Aorta (tissue), 5 donors: ENCODE results near the gene ANKLE2. TPM values are rescaled to one million over a fixed set of nuclear protein-coding genes. Genes with fewer than 3 reads are reported as not detected.
"Not testable (repeated sequence)": the region's sequence is repeated elsewhere in the genome, so short reads cannot be mapped to it uniquely, and the experiment has no call there.

Experiments used
- ATAC-seq: fragments of 200-7000 bp; cut with Tn5 transposase; one replicate; pipeline ENCODE4 v1.9.1; 2022; ENCODE audit warnings: moderate library complexity; ENCODE audit not compliant: low FRiP score
- DNase-seq, 2 donors: peaks; one replicate each; pipeline ENCODE4 v3.0.0-alpha.2; 2020
- H3K27ac ChIP-seq, 2 donors: one replicate each; pipeline ENCODE4 v1.5.1; 2013; ENCODE audit warnings: low read length in 2 of 2, mild to moderate bottlenecking in 2 of 2, moderate library complexity in 2 of 2, control low read depth in 1 of 2, inconsistent platforms in 1 of 2, low read depth in 1 of 2
- H3K27me3 ChIP-seq, 2 donors: one replicate each; pipeline ENCODE4 v1.6.1; 2013; ENCODE audit warnings: control low read depth in 1 of 2, low read length in 1 of 2, mild to moderate bottlenecking in 1 of 2, moderate library complexity in 1 of 2; ENCODE audit not compliant: insufficient read depth in 2 of 2, control insufficient read depth in 1 of 2
- H3K36me3 ChIP-seq, 2 donors: one replicate each; pipeline ENCODE4 v1.6.1; 2013; ENCODE audit warnings: control low read depth in 1 of 2, low read length in 1 of 2, mild to moderate bottlenecking in 1 of 2; ENCODE audit not compliant: insufficient read depth in 2 of 2, control insufficient read depth in 1 of 2
- H3K4me1 ChIP-seq, 2 donors: one replicate each; pipeline ENCODE4 v1.6.1; 2013; ENCODE audit warnings: low read length in 2 of 2, control low read depth in 1 of 2, mild to moderate bottlenecking in 1 of 2, moderate library complexity in 1 of 2; ENCODE audit not compliant: insufficient read depth in 2 of 2, control insufficient read depth in 1 of 2
- H3K4me3 ChIP-seq, 2 donors: one replicate each; pipeline ENCODE4 v1.5.1; 2013; ENCODE audit warnings: low read length in 2 of 2, control low read depth in 1 of 2, mild to moderate bottlenecking in 1 of 2
- H3K9me3 ChIP-seq: one replicate; pipeline ENCODE4 v1.6.1; 2013; ENCODE audit warnings: mild to moderate bottlenecking, low read length; ENCODE audit not compliant: control insufficient read depth
- WGBS, 2 donors: extraction: QIAGEN DNeasy Blood & Tissue Kit; methylation state at CpG; one replicate each; pipeline ENCODE4 v1.1.7; 2013; 5-methylcytosine and 5-hydroxymethylcytosine counted together
- intact Hi-C, 2 donors: fragments of 100-400 bp; cut with DNase I; formaldehyde crosslinking; loops; one replicate each; pipeline versions ENCODE4 v1.14.2 to v1.15.0; 2022
- polyA plus RNA-seq, 2 donors: library from polyadenylated mRNA; stranded (reverse); fragments of 200-250 nt; gene quantifications; one replicate each; pipeline ENCODE4 v1.2.3, GENCODE V29; 2013
- total RNA-seq, 2 donors: library from RNA; stranded (reverse); fragmentation: NEBNext Ultra II Directional; extraction: Animal tissue kit (Norgen Biotek cat#: 25700); gene quantifications; one replicate each; pipeline ENCODE4 v1.2.1, GENCODE V29; 2021
- donor health status: healthy with polysubstance abuse.
- donor health status: Bipolar disorder and iron deficiency.
- donor health status: DM: no; HTN: no; CAD: no.
- donor health status: DM: no; HTN: no; CAD: no.
- donor health status: DM: yes; HTN: yes; CAD: no.

Gene ANKLE2
- total and polyA plus RNA-seq, 4 donors: 7.6 to 65.1 (median 53.9) TPM

DNA sequence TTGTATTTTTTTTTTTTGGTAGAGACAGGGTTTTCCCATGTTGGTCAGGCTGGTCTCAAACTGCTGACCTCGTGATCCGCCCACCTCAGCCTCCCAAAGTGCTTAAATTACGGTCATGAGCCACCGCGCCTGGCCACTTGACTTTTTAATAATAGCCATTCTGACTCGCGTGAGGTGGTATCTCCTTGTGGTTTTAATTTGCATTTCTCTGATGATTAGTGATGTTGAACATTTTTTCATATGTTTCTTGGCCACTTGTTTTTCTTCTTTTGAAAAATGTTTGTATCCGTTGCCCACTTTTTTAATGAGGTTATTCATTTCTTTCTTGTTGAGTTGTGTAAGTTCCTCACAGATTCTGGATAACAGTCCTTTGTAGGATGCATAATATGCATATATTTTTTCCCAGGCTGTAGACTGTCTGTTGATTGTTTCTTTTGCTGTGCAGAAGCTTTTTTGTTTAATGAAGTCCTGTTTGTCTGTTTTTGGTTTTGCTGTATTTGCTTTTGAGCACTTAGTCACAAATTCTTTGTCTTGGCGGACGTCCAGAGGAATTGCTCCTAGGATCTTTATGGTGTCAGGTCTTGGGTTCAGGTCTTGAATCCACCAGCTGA, 61.3 kb downstream of the ANKLE2 start:
- ATAC-seq (no peak), DNase-seq (no peak)
- H3K36me3 ChIP-seq: no peaks in the 10 kb centered on the region
- no peaks in the 10 kb centered on the region for H3K4me1 ChIP-seq
- H3K9me3 ChIP-seq: no peaks in the 10 kb centered on the region
- H3K27ac ChIP-seq: no peak overlapping the region
- H3K4me3 ChIP-seq: no peak overlapping the region
- intact Hi-C loops: no loop called here
- no peaks in the 10 kb centered on the region for H3K27me3 ChIP-seq
- 93 to 96% methylated on average over 10 of the region's 10 CpGs for WGBS, 2 donors

DNA sequence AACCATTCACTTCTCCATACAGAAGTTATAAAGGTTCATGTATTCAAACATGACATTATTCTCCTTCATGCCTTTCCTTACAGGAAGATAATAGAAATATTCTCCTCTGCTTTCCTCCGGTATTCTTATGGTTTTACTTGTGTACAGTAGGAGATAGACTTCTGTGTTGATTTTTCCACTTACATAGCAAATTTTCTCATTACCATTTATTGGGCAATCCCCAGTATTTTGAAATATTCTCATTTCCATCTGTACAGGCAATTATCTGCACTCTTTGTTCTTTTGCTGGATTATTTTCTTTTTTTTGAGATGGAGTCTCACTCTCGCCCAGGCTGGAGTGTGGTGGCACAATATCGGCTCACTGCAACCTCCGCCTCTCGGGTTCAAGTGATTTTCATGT, 63.3 kb downstream of the ANKLE2 start:
- no peak for DNase-seq
- intact Hi-C loops: no loop called here
- H3K27ac ChIP-seq: no peak overlapping the region
- H3K4me3 ChIP-seq: no peak overlapping the region
- H3K4me1 ChIP-seq: no peaks in the 10 kb centered on the region
- H3K9me3 ChIP-seq: no peaks in the 10 kb centered on the region
- H3K36me3 ChIP-seq: no peaks in the 10 kb centered on the region
- ATAC-seq: no peak
- no peaks in the 10 kb centered on the region for H3K27me3 ChIP-seq
- WGBS, 2 donors: 76 to 86% methylated on average over 5 of the region's 5 CpGs

DNA sequence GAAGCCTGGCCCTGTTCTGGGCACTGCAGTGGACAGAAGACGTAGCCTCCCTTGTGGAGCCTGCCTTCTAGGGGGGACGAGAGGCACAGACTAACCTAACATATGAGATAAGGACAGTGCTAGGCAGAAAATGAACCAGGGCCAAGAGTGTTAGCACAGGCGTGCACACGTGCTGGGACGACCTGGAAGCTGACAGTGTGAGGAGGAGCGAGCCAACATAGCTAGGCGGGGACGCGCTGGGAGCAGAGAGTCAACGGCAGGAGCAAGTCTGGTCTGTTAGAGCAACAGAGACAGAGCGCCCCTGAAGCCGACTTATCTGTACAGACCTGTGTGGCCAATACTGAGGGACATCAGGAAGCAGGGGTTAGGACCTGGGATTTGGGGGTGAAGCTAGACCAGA, 66.2 kb downstream of the ANKLE2 start:
- H3K27ac ChIP-seq: no peak overlapping the region
- intact Hi-C loops: no loop called here
- H3K4me1 ChIP-seq: no peaks in the 10 kb centered on the region
- no peak for ATAC-seq
- WGBS, 2 donors: 89 to 95% methylated on average over 12 of the region's 12 CpGs
- peak in 1 of 2 donors; percentile 64 for DNase-seq
- H3K27me3 ChIP-seq: no peaks in the 10 kb centered on the region
- H3K36me3 ChIP-seq: no peaks in the 10 kb centered on the region
- H3K9me3 ChIP-seq: no peaks in the 10 kb centered on the region
- H3K4me3 ChIP-seq: no peak overlapping the region

DNA sequence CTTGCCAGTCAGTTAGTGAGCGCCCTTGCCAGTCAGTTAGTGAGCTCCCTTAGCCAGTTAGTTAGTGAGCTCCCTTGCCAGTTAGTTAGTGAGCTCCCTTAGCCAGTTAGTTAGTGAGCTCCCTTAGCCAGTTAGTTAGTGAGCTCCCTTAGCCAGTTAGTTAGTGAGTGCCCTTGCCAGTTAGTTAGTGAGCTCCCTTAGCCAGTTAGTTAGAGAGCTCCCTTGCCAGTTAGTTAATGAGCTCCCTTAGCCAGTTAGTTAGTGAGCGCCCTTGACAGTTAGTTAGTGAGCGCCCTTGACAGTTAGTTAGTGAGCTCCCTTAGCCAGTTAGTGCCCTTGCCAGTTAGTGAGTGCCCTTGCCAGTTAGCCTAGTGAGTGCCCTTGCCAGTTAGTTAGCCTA, 66.7 kb downstream of the ANKLE2 start:
- H3K4me3 ChIP-seq, ATAC-seq, intact Hi-C loops, DNase-seq, H3K4me1 ChIP-seq, H3K27me3 ChIP-seq, H3K36me3 ChIP-seq, H3K9me3 ChIP-seq, H3K27ac ChIP-seq: not testable (repeated sequence)
- 96 to 97% methylated on average over 3 of the region's 3 CpGs for WGBS, 2 donors

DNA sequence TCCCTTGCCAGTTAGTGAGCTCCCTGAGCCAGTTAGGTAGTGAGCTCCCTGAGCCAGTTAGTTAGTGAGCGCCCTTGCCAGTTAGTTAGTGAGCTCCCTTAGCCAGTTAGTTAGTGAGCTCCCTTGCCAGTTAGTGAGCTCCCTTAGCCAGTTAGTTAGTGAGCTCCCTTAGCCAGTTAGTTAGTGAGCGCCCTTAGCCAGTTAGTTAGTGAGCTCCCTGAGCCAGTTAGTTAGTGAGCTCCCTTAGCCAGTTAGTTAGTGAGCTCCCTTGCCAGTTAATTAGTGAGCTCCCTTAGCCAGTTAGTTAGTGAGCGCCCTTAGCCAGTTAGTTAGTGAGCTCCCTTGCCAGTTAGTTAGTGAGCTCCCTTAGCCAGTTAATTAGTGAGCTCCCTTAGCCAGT, 69.6 kb downstream of the ANKLE2 start:
- H3K9me3 ChIP-seq, H3K27ac ChIP-seq, H3K27me3 ChIP-seq, H3K4me3 ChIP-seq, H3K36me3 ChIP-seq, ATAC-seq, H3K4me1 ChIP-seq, DNase-seq, intact Hi-C loops: not testable (repeated sequence)
- 90 to 100% methylated on average over 3 of the region's 3 CpGs for WGBS, 2 donors

DNA sequence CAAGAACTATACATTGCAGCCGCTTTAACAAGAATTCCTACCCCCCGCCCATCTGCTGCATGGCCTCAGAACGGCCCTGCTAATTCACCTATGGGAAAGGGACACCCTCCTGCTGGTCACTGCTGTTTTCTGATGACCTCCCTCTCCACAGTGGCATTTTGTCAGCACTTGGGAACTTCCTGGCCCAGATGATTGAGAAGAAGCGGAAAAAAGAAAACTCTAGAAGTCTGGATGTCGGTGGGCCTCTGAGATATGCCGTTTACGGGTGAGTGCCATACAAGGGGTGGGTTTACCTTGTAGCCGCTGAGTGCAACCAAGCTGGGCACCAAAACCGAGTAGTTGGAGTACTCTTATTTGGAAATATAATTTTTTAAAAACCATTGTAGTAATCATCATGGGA, 71.5 kb downstream of the ANKLE2 start:
- WGBS, 2 donors: 95 to 96% methylated on average over 9 of the region's 9 CpGs
- Histone ChIP-seq H3K4me3 (no peak overlapping the region), H3K27ac (no peak overlapping the region), H3K36me3 (no peaks in the 10 kb centered on the region), H3K4me1 (no peaks in the 10 kb centered on the region), H3K9me3 (no peaks in the 10 kb centered on the region), H3K27me3 (no peaks in the 10 kb centered on the region)
- intact Hi-C loops: no loop called here
- ATAC-seq (no peak), DNase-seq (no peak)

DNA sequence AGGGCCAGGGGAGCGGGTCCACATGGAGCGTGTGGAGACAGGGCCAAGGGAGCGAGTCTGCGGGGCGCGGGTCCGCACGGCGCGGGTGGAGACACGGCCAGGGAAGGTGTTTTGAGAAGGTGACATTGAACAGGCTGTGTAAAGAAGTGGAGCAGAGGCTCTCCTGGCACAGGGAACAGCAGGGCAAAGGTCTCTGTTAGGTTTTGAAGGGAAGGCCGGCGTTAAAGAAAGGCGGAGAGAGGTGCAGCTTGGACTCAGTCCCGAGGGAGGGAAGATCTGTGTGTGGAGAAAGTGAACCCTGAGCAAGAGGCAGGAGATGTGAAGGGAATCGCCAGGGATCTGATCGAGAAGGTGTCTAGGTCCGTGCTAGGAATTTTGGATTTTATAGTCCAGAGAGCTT, 72.4 kb downstream of the ANKLE2 start:
- H3K36me3 ChIP-seq: no peaks in the 10 kb centered on the region
- no peak for DNase-seq
- H3K27ac ChIP-seq: no peak overlapping the region
- no peaks in the 10 kb centered on the region for H3K9me3 ChIP-seq
- no peaks in the 10 kb centered on the region for H3K4me1 ChIP-seq
- no peak for ATAC-seq
- intact Hi-C loops: no loop called here
- WGBS, 2 donors: 66 to 72% methylated on average over 18 of the region's 18 CpGs
- no peaks in the 10 kb centered on the region for H3K27me3 ChIP-seq
- no peak overlapping the region for H3K4me3 ChIP-seq

DNA sequence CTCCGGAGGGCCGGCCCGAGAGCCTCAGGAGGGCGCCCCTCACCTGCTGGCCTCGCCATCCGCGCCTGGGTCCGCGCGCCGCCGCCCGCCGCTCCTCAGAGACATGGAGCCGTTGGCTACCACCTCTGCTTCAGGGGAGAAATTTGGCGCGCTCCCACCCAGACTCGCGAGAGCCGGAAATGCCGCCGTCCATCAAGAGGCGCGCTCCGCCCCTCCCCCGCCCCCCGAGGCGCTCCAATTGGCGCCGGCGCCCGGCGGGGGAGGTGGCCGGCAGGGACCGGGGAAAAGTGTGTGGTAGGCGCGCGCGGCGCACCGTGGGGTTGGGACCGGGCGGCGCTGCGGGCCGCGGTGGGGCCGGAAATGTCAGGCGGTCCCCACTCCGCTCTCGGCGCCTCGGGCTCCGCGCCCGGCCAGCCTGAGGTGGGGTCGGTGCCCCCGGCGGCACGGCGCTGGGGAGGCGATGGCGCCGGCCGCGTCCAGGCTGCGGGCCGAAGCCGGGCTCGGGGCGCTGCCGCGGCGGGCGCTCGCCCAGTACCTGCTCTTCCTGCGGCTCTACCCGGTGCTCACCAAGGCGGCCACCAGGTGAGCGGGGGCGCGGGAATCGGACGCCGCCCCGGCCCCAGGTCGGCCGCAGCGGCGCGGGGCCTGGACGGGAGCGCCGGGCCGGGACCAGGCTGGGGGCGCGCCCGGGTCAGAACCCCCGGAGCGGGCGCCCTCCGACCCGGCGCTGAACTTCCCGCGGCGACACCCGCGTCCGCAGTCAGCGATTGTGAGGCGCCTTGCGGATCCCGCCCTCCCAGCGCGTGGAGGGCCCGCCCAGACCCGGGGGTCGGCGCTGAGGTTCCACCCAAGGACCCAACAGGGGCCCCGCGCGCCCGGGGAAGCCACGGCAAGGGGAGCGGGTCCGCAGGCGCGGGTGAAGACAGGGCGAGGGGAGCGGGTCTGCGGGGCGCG, 74.1 kb downstream of the ANKLE2 start, which contains the start of the genes POLE and PXMP2:
POLE (minus strand) TSS at position 132 of the 954 bp plus-strand sequence; CDS start at position 105, 27 bp downstream.
PXMP2 (plus strand) TSS at position 377 of the 954 bp plus-strand sequence; CDS start at position 461, 84 bp downstream.
- 0% methylated on average over 101 to 134 of the region's 134 CpGs for WGBS, 2 donors
- Histone ChIP-seq H3K4me3 (peak within 1 kb of the TSS; percentile 98), H3K27me3 (no peaks in the 10 kb centered on the region), H3K36me3 (no peaks in the 10 kb centered on the region), H3K27ac (peak within 1 kb of the TSS in 1 of 2 donors; percentile 24), H3K4me1 (no peaks in the 10 kb centered on the region), H3K9me3 (no peaks in the 10 kb centered on the region)
- intact Hi-C loops: loop anchor here in 1 of 2 donors (2.0 kb wide), 1 partner anchor 23 kb away; the partner anchor contains the start of gene PGAM5
- ATAC-seq (peak; percentile 100), DNase-seq (peak; percentile 97 to 98)
